ENCODE results near the gene HAPSTR1. TPM values are rescaled to one million over a fixed set of nuclear protein-coding genes. Genes with fewer than 3 reads are reported as not detected.

The HAPSTR1 gene
- polyA plus RNA-seq, 1 donor (not counting 4 experiments of a cell fraction or from before 2014, with no cell fraction given): 46.5 TPM

DNA sequence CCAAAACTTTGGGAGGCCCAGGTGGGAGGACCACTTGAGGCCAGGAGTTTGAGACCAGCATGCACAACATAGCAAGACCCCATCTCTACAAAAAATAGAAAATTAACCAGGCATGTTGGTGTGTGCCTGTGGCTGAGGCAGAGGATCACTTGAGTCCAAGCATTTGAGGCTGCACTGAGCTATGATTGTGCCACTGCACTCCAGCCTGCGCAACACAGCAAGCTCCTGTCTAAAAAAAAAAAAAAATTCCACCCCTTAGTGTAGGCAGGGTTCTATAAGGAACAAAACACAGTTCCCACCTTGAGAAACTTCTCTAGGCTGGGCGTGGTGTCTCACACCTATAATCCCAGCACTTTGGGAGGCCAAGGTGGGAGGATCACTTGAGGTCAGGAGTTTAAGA is 36.3 kb upstream of the HAPSTR1 start:
- H4K20me1 ChIP-seq (ENCODE audit: control insufficient read depth, extremely low read depth, insufficient read depth, low read length): no peaks in the 10 kb centered on the region
- no peak overlapping the region for H3K4me3 ChIP-seq (ENCODE audit: control insufficient read depth in 2 of 3, extremely low read depth in 1 of 3, insufficient read depth in 2 of 3, low read depth in 1 of 3, low read length in 3 of 3)
- FAIRE-seq (no peak), DNase-seq (ENCODE audit: low read depth, low spot score) (no peak)
- no peak overlapping the region for H3K9ac ChIP-seq (ENCODE audit: control insufficient read depth, extremely low read depth, insufficient read depth, low read length)
- H3K4me1 ChIP-seq (ENCODE audit: control insufficient read depth, extremely low read depth, insufficient read depth, low read length): peaks cover 11% of the 10 kb centered on the region
- no peaks in the 10 kb centered on the region for H3K9me3 ChIP-seq (ENCODE audit: control insufficient read depth, low read depth, low read length)
- H3K4me2 ChIP-seq (ENCODE audit: control insufficient read depth, extremely low read depth, insufficient read depth, low read depth, low read length): no peak overlapping the region
- no peak for TF ChIP-seq EZH2 (IDR thresholded peaks at IDR 0.05; ENCODE audit: low read length)
- TF ChIP-seq, protein P1, sequence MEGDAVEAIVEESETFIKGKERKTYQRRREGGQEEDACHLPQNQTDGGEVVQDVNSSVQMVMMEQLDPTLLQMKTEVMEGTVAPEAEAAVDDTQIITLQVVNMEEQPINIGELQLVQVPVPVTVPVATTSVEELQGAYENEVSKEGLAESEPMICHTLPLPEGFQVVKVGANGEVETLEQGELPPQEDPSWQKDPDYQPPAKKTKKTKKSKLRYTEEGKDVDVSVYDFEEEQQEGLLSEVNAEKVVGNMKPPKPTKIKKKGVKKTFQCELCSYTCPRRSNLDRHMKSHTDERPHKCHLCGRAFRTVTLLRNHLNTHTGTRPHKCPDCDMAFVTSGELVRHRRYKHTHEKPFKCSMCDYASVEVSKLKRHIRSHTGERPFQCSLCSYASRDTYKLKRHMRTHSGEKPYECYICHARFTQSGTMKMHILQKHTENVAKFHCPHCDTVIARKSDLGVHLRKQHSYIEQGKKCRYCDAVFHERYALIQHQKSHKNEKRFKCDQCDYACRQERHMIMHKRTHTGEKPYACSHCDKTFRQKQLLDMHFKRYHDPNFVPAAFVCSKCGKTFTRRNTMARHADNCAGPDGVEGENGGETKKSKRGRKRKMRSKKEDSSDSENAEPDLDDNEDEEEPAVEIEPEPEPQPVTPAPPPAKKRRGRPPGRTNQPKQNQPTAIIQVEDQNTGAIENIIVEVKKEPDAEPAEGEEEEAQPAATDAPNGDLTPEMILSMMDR (optimal IDR thresholded peaks at IDR 0.05 in 1 of 3, IDR thresholded peaks at IDR 0.05 in 1 of 3, conservative IDR thresholded peaks at IDR 0.05 in 1 of 3; ENCODE audit: extremely low read depth in 1 of 3, insufficient read depth in 2 of 3, low read length in 3 of 3): no peak
- no peaks in the 10 kb centered on the region for H3K36me3 ChIP-seq (ENCODE audit: control insufficient read depth in 2 of 2, extremely low read depth in 1 of 2, insufficient read depth in 2 of 2, low read length in 2 of 2)
- no peaks in the 10 kb centered on the region for H3K27me3 ChIP-seq (ENCODE audit: control insufficient read depth, extremely low read depth, insufficient read depth, low read length)
- H3K9me1 ChIP-seq (ENCODE audit: control insufficient read depth, extremely low read depth, insufficient read depth, low read length): no peaks in the 10 kb centered on the region
- no peak overlapping the region for H2AFZ ChIP-seq (ENCODE audit: control insufficient read depth, low read length)
- dilution Hi-C loops (cut with MboI; ENCODE audit: extremely low pct_ligation_motif_present, low sequenced_read_pairs): no loop called here
- H3K27ac ChIP-seq (ENCODE audit: control insufficient read depth, insufficient read depth, low read length): no peak overlapping the region
- H3K79me2 ChIP-seq (ENCODE audit: control insufficient read depth, insufficient read depth, low read length): no peaks in the 10 kb centered on the region

DNA sequence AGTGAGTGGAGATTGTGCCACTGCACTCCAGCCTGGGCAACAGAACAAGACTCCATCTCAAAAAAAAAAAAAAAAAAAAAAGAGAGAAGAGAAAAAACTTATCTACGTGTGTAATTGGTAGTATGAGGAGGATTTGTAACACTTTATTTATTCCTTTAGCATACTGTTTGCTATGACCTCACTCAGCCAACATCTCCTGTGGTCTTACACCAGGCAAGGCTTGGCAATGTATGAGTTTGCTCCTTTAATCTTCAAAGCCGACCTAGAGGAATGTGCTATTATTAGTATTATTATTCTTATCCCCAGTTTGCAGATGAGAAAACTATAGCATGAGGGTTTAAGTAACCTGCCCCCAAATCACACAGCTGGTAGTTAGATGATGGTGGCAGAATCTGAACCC is 35.8 kb upstream of the HAPSTR1 start:
- Histone ChIP-seq H3K36me3 (ENCODE audit: control insufficient read depth in 2 of 2, extremely low read depth in 1 of 2, insufficient read depth in 2 of 2, low read length in 2 of 2) (no peaks in the 10 kb centered on the region), H3K4me3 (ENCODE audit: control insufficient read depth in 2 of 3, extremely low read depth in 1 of 3, insufficient read depth in 2 of 3, low read depth in 1 of 3, low read length in 3 of 3) (no peak overlapping the region), H3K9ac (ENCODE audit: control insufficient read depth, extremely low read depth, insufficient read depth, low read length) (no peak overlapping the region), H3K27me3 (ENCODE audit: control insufficient read depth, extremely low read depth, insufficient read depth, low read length) (no peaks in the 10 kb centered on the region), H3K9me3 (ENCODE audit: control insufficient read depth, low read depth, low read length) (no peaks in the 10 kb centered on the region), H2AFZ (ENCODE audit: control insufficient read depth, low read length) (no peak overlapping the region), H4K20me1 (ENCODE audit: control insufficient read depth, extremely low read depth, insufficient read depth, low read length) (no peaks in the 10 kb centered on the region), H3K9me1 (ENCODE audit: control insufficient read depth, extremely low read depth, insufficient read depth, low read length) (no peaks in the 10 kb centered on the region), H3K27ac (ENCODE audit: control insufficient read depth, insufficient read depth, low read length) (no peak overlapping the region), H3K4me1 (ENCODE audit: control insufficient read depth, extremely low read depth, insufficient read depth, low read length) (peaks cover 11% of the 10 kb centered on the region), H3K4me2 (ENCODE audit: control insufficient read depth, extremely low read depth, insufficient read depth, low read depth, low read length) (no peak overlapping the region), H3K79me2 (ENCODE audit: control insufficient read depth, insufficient read depth, low read length) (no peaks in the 10 kb centered on the region)
- dilution Hi-C loops (cut with MboI; ENCODE audit: extremely low pct_ligation_motif_present, low sequenced_read_pairs): no loop called here
- FAIRE-seq (no peak), DNase-seq (ENCODE audit: low read depth, low spot score) (no peak)
- TF ChIP-seq, protein P1 (optimal IDR thresholded peaks at IDR 0.05 in 1 of 3, IDR thresholded peaks at IDR 0.05 in 1 of 3, conservative IDR thresholded peaks at IDR 0.05 in 1 of 3; ENCODE audit: extremely low read depth in 1 of 3, insufficient read depth in 2 of 3, low read length in 3 of 3): no peak
- TF ChIP-seq EZH2 (IDR thresholded peaks at IDR 0.05; ENCODE audit: low read length): no peak
